ENCODE data around the gene ACADVL.
A peak's percentile ranks its signal among the peaks of the same experiment; 100 is the strongest.

ACADVL gene

GRCh38 chr17:7217113-7217987, 2.4 kb upstream of the ACADVL start:
- peak; percentile 52 to 55 for DNase-seq (ENCODE audit: low read depth in 2 of 2)

- DNase-seq (ENCODE audit: low read depth in 2 of 2): no peak
These were observed 1.6 kb upstream of the ACADVL start for GRCh38 chr17:7218166-7218565.

GRCh38 chr17:7218758-7219157, 980 bp upstream of the ACADVL start:
- DNase-seq (ENCODE audit: low read depth in 2 of 2): no peak

- no peak for DNase-seq (ENCODE audit: low read depth in 2 of 2)
These were observed 418 bp upstream of the ACADVL start for GRCh38 chr17:7219229-7219811.

DNA sequence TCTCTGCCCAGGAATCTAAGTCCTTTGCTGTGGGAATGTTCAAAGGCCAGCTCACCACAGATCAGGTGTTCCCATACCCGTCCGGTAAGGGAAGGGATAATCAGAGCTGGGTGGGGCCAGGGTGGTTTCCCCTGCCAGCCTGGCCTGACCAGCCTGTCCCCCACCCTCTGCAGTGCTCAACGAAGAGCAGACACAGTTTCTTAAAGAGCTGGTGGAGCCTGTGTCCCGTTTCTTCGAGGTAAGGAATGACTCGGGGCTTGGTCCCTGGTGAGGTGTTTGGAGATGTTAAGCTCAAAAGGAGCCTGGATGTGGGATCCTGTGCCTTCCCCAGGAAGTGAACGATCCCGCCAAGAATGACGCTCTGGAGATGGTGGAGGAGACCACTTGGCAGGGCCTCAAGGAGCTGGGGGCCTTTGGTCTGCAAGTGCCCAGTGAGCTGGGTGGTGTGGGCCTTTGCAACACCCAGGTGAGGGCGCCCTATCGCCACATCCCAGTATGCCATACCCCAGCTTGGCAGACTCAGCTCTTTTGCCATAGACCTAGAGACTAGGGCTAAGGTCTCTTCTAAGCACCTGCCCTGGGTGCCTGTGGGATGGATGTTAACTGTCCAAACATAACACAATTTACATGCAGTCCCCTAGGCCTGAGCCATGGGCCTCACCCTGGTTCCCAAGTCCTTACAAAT, 997 bp downstream of the ACADVL start:
- no peak for DNase-seq (ENCODE audit: low read depth in 2 of 2)

GRCh38 chr17:7221278-7222092, 1.7 kb downstream of the ACADVL start:
- DNase-seq (ENCODE audit: low read depth in 2 of 2): no peak

DNA sequence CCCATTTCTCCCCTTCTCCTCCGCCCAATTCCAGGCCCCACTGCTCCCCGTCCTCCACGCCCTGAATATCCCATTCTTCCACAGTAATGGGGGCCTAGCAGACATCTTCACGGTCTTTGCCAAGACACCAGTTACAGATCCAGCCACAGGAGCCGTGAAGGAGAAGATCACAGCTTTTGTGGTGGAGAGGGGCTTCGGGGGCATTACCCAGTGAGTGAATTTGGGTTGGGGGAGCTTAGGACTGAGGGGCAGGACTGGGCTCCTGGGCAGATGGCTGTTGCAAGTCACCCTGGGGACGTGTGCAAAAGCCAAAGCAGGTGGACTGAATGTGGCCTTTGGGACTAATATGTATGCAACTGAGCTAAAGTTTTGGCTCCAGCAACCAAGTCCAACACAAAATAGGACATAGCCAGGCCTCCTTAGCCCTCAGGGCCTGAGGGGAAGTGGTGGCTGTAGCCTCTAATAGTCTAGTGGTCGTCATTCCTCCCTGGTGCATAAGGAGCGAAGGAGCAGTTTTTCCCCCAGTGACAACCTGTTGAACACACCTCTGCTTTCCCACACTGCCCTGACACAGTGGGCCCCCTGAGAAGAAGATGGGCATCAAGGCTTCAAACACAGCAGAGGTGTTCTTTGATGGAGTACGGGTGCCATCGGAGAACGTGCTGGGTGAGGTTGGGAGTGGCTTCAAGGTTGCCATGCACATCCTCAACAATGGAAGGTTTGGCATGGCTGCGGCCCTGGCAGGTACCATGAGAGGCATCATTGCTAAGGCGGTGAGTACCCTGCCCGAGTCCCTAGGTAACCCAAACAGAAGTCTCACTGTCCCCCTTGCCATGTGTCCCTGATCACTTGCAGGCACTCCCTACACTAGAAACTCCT, 2.6 kb downstream of the ACADVL start:
- DNase-seq (ENCODE audit: low read depth in 2 of 2): no peak

GRCh38 chr17:7222972-7223292, 3.2 kb downstream of the ACADVL start:
- no peak for DNase-seq (ENCODE audit: low read depth in 2 of 2)

DNA sequence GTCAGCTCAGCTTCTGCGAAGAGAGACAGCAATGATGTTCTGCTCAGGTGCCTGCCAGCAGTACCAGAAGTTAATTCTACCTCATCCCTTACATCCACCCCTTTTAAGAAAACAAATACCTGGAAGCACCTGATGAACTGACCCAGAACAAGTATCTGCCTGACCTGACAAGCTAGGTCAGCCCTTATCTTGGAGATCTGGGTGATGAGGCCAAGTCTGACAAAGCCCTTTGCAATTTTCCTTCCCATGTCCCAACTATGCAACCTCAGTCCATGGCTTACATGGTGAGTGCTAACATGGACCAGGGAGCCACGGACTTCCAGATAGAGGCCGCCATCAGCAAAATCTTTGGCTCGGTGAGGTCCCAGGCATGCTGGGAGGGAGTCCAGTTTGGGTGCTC, 3.6 kb downstream of the ACADVL start:
- no peak for DNase-seq (ENCODE audit: low read depth in 2 of 2)

GRCh38 chr17:7224110-7224509, 4.4 kb downstream of the ACADVL start:
- DNase-seq (ENCODE audit: low read depth in 2 of 2): no peak

DNA sequence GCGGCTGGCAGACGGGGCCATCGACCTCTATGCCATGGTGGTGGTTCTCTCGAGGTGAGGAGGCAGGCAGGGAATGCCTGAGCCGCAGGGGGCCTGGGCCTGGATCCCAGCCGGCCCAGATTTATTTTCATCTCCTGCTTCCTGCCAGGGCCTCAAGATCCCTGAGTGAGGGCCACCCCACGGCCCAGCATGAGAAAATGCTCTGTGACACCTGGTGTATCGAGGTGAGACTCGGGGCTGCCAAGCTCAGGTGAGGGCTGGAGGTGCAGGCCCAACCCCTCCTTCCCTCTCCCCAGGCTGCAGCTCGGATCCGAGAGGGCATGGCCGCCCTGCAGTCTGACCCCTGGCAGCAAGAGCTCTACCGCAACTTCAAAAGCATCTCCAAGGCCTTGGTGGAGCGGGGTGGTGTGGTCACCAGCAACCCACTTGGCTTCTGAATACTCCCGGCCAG, 4.9 kb downstream of the ACADVL start:
- no peak for DNase-seq (ENCODE audit: low read depth in 2 of 2)

- no peak for DNase-seq (ENCODE audit: low read depth in 2 of 2)
These were observed 6.1 kb downstream of the ACADVL start for GRCh38 chr17:7225711-7226331.

DNA sequence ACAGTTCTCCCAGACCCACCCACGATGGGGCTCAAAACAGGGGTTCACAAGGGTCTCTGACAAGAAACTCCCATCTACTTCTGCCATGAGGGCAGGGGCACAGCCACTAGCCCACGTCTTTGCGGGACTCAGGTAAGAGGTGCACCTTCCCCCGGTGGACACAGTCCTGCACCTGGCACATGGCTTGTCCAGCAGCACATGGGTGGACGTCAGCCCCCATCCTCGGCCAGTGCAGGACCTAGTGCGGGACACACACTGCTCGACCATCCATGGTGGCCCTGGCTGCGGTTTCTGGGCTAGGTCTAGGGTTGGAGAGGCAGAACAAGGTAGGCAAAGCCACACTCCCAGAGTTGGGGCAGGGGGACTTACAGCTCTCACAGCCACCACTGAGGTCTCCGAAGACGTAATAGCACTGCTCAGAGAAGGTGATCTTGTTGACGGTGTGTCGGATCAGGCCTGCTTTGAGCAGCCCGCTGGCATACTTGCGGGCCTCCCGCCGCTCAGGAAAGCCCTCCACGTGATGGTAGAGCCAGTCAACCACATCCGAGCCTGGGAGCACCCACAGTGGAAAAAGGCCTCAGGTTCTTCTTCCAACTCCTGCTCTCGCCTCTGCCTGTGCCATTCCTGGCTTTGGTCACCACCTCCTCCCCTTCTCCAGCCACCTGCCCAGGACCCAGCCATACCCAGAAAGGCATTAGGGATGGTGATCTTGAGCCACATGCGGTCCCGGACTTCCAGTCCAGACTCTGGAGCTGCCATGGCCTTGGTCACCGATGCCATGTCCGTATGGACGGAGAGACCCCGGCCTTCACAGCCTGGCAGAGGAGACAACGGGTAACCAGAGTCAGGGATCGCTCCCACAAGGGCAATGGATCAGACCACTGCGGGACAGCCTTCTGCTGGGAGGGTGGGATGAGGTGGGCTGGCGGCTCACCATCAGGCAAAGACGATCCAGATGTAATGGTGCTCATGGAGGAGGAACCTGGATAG, 7.3 kb downstream of the ACADVL start:
- DNase-seq (ENCODE audit: low read depth in 2 of 2): no peak

GRCh38 chr17:7228920-7229319, 9.2 kb downstream of the ACADVL start:
- DNase-seq (ENCODE audit: low read depth in 2 of 2): no peak

DNA sequence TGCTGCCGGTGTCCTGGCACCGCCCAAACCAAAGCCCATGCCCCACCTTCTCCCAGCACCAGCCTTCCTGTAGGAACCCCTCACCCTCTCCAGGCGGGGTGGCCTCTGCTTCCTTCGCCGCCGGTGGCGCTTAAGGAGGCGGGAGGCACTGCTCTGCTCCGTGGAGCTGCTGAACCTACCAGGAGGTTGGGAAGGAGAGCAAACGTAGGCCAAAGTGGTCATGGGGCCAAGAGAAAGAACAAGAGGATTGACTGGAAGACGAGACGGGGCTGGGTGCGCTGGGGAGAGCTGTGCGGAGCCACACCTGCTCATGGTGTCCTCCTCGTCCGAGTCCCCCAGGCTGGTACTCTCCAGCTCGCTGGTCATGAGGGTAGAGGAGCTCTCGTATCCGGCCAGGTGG, 9.8 kb downstream of the ACADVL start:
- DNase-seq (ENCODE audit: low read depth in 2 of 2): no peak

GRCh38 chr17:7232114-7232513, 12.4 kb downstream of the ACADVL start:
- DNase-seq (ENCODE audit: low read depth in 2 of 2): no peak

GRCh38 chr17:7233701-7234082, 14.0 kb downstream of the ACADVL start:
- DNase-seq (ENCODE audit: low read depth in 2 of 2): no peak

DNA sequence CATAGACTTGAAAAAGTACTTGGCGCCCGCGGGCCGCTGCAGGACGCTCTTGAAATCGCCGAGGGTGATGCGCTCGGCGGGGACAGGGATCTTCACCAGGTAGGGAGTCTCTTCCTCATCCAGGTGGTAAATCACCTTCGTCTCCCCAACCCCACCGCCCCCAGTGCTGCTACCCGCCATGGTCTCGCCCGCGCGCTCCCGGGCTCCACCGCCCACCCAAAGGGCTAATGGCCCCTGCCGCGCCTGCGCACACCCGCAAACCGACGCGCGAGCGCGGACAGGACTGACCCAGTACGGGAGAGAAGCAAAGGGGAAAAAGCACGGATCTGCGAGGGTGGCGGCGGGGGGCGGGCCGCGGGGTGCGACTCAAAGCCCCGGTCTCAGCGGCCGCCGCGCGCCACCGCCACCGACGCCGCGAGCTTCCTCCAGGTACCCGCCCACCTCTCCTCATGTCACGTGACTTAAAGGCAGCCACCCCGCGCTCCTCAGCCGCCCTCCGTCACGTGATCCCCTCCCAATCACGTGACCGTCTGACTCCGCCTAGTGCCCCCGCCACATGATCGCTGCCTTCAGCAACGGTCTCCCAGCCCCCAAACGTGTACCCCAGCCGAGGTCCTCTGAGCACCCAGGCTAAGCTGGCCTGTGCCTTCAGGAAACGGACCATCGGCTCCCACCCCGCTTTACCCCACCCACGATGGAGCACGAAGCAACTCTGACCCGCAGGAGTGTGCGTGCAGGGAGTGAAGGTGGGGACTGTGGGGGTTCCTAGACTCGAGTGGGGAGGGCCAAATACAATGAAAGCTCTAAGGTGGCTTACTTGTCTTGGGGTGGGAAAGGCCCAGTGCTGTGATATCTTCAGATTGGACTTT, 14.6 kb downstream of the ACADVL start, which contains the start of gene DVL2:
TSS of gene DVL2 (minus strand) at position 435 of the 869 bp plus-strand sequence. CDS start at position 180, 255 bp downstream.
- peak; percentile 83 to 86 for DNase-seq (ENCODE audit: low read depth in 2 of 2)

All from fibroblast of skin of left biceps (primary cell).